Activated naive CD4-positive, alpha-beta T cell treated with anti-CD3 and anti-CD28 coated beads, Interleukin-2, amount 50 U/mL, for 16 hours (primary cell): ENCODE results near the gene TKTL1.
"Not testable (repeated sequence)": the region's sequence is repeated elsewhere in the genome, so short reads cannot be mapped to it uniquely, and the experiment has no call there.

Experiments
- DNase-seq: peaks from one replicate; pipeline ENCODE4 v3.0.0-alpha.2; 2020

Gene TKTL1

DNA sequence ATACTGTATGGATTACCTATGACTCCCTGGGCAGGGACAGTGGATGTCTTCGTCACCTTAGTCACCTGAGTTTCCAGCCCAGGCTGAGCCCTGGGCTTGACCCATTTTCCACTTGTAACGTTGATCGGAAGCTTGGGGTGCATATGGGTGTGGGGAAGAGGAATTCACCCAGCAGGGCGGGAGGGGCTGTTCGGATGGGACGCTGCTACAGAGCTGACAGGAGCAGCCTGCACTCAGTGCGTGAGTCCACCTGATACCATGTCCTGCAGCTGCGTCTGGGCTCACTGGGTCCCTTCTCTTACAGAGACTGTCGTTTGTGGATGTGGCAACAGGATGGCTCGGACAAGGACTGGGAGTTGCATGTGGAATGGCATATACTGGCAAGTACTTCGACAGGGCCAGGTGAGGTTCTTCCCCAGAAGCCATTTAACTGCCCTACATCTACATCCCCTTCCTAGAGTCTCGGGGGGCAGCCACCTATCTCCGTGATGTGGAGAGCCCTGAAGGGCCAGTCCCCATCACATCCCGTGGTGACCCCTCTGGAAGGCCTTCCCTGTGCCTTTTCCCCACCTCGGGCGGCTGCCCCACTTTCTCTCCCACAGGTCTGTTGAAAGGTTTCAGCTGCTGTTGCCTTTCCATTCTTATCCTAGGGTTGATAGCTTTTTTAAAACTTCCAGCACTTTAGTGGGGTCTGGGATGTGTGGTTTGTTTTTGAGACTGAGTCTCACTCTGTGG lies 13.6 kb downstream of the TKTL1 start:
- DNase-seq: no peak

DNA sequence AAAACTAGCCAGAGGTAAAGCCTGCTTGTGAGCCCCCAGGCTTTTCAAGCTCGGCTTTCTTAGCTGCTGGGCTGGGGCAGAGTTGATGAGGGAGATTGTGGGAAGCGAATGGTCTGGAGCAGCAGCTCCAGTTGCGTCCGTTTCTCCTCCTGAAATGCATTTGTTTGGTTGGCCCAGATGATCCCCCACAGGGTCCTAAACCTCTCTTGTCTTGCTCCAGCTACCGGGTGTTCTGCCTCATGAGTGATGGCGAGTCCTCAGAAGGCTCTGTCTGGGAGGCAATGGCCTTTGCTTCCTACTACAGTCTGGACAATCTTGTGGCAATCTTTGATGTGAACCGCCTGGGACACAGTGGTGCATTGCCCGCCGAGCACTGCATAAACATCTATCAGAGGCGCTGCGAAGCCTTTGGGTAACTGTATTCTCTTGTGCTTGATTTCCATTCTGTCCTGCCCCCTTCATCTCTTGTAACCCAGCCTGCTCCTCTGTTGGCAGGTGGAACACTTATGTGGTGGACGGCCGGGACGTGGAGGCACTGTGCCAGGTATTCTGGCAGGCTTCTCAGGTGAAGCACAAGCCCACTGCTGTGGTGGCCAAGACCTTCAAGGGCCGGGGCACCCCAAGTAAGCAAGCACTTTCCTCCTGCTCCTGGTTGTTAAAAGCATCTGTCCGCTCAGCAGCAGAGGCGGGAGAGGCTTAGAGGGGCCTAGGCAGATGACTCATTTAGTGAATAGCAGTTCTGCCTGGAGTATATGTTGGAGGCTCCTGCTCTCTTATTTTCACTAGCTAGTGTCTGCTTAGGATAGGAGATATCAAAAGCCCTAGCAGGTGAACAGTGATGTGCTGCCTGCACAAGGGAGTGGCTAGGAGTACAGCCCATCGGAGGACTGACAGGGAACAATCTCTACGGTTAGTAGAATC lies 15.3 kb downstream of the TKTL1 start:
- no peak for DNase-seq

DNA sequence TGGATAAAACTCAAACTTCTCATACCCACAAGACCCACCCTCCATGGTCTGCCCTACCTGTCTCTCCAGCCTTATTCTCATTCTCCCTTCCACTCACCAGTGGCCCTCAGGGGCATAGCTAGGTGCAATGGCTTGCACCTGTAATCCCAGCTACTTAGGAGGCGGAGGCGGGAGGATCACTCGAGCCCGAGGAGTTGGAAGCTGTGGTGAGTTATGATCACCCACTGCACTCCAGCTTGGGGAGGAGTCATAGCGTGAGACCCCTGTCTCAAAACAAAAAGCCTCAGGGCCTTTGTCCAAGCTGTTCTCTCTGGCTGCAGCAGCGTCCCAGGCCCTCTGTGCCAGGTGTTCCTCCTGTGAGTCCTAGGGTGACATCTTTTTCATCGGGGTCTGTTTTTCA lies 16.5 kb downstream of the TKTL1 start:
- DNase-seq: no peak

DNA sequence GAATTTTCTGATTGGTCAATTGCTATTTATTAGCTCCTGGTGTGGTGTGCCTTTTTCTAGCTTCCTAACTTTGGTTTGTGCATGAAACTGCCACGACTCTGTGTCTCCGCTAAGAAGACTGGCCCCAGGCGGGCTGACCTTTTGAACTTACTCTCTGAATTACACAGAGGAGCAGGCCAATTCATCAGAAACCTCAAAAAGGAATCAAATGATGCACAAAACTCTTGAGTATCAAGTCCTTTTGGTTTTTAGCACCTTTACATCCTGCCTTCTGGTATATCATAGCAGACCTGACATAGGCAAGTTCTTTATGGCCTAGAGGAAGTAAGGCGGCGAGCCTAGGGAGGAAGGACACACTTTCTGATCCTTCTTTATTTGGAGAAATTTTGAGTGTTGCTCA lies 17.6 kb downstream of the TKTL1 start:
- no peak for DNase-seq

DNA sequence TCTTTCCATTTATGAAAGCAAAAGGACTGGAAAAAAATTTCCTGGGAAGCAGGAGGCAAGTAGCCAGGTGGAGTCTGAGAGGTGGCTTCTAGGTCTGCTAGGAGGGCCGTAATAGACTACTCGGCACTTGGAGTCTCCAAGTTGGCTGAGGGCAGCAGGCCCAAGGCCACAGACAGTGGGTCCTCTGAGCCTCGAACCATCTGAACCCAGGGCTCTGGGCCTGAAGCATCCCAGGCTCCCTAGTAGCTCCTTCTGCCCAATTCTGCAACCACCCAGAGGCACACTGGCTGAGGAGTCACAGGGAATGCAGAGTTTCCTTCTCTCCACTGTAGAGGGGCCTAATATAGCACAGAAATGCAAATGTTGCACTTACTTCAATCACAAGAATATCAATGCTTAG lies 19.8 kb downstream of the TKTL1 start:
- no peak for DNase-seq

DNA sequence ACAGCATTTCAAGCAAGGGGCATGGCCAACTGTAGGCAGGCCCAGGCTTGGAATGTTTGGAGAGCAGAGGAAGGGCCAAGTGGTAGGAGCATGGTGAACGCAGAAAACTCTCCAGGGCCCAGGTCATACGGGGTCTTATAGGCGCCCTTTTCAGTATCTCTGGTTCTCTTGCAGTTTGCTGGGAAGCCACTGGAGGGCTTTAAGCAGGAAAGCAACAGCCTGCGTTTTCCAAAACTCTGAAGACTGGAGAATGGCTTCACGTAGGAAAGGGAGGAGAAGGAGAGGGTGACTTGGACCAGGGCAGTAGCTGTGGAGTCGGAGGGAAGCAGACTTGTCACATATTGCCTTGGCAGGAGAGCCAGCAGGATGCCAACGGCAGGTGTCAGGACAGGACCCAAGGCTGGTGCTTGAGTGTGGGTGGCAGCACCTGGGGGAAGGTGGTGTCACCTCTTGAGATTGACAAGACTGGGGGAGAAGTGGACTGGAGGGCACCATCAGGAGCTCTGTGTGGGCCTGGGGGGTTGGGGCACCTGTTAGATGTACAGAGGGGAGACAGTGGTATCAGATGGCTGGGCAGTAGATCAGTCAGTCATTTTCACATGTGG lies 21.9 kb downstream of the TKTL1 start:
- DNase-seq: no peak

DNA sequence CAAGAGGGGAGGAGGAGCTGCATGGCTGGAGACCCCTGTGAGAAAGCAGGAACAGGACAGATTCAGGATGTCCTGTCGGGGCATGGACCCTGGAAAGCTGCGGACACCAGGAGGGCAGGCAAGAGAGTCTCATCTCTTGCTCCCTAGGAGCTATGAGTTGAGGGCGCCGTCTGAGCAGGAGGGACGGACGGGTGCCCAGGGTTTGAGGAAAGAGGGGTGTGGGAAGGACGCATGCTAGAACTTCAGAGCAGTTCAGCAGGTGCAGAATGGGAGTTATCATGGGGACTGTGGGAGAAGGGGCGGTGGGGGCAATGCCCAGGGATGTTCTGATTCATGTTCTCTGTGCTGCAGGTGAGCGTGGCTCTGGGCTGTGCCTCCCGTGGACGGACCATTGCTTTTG lies 24.8 kb downstream of the TKTL1 start:
- DNase-seq: no peak

DNA sequence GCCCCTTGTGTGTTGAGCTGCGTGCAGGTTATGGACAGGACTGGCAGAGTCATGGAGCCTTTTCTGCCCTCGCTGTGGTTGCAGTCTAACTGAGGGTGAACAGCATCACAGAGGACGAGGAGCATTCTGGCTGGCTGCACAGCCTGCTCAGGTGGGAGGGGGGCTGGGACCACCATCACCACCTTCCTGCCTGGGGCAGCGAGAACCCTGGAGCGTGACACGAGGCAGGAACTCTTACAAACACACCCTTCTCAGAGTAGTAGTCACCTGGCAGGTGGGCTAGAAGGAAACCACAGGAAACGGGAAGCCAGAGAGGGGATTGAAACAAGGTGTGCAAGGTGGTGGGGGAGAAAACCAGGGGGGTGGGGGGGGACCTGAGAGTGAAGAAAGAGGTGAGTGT lies 25.6 kb downstream of the TKTL1 start:
- no peak for DNase-seq

DNA sequence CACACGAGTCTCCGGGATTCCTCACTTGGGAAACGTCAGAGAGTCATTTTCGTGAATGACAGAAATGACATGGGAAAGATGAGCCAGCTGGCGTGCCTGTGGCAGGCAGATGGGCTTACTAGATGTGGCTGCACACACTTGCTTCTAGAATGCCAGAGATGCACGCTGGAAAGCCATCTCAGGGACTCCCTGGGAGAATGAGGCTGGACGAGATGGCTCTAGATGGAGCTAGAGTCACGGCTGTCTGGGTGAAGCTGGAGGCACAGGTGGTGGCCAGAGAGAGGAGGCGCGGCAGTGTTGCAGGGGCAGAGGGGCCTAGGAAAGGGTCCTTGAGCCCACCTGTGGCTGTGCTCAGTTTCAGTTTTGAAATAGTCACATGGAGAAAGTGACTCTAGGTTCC lies 26.0 kb downstream of the TKTL1 start:
- DNase-seq: peak; percentile 14

DNA sequence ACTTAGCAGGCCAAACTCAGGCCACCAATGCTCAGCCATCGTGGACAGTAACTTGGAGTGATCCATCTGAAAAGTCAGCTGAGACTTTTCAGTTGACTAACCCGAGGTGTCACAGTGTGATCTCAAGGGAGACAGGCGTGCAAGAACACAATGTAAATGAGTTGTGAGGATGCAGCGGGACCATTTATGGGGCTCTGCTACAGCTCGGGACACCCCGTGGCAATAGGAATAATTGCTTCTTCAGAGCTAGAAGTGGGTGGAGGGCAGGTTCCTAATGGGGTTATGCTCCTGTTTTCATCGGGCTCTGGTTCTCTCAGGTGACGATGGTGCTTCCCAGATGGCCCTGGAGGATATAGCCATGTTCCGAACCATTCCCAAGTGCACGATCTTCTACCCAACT lies 27.3 kb downstream of the TKTL1 start:
- no peak for DNase-seq

DNA sequence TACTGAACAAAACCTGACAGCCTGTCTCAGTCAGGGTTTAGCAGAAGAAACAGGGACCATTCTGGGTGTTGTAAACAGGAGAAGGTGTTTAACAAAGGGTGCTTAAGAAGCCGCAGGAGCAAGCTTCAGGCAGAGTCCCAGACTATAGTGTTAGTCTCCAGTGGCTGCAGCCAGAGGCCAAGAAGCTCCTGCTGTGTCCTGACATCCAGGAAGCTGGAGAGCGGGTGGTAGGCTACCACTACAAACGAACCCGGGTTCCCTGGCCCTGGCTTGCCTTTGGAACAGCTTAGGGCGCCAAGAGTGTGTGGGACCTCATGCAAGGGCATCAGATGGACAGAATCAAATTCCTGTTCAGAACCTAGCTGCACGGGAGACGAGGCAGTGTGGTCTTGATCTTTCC lies 27.9 kb downstream of the TKTL1 start:
- DNase-seq: no peak

DNA sequence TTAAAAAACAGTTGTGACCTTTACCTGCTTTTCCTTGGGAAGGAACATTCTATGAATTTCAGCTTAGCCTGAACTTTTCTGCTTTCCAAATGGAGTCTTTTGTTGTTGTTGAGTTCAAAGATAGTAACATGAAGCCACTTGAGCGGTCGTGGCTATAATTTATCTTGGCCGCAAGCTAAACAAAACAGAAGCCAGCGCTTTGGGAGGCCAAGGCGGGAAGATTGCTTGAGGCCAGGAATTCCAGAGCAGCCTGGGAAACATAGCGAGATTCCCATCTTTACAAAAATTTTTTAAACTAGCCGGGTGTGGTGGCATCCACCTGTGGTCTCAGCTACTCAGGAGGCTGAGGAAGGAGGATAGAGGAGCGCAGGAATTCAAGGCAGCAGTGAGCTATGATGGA lies 29.9 kb downstream of the TKTL1 start:
- DNase-seq: no peak

DNA sequence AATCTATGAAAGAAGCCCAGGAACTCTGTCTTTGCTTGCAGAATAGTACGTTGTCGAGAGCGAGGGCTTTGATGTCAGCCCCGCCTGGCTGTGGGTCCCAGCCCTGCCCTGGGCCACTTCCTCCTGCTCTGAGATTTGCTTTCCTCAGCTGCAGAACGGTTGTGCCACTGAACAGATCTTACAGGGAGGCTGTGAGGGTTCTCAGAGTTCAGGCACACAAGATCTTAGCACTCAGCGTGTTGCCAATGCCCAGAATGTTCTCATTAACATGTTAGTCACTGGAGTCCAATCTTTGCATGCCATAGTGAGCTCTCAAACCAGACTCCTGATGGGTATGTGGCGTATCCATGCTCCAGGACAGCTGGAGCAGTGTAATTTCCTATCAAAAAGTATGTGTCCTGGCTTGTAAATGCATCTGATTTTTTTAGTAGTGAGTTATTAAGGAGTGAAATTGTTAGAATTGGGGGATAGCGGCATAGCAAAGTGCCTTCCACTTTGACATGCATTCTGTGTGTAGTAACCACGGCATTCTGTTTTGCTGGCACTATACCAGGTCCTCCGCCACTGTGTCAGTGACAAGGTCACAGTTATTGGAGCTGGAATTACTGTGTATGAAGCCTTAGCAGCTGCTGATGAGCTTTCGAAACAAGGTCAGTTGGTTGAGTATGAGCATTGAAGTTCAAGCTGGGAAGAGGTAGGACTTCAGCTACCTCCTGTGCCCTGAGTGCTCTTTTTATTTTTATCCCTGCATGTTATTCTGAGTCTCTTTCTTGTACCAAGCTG lies 31.6 kb downstream of the TKTL1 start:
- DNase-seq: no peak

DNA sequence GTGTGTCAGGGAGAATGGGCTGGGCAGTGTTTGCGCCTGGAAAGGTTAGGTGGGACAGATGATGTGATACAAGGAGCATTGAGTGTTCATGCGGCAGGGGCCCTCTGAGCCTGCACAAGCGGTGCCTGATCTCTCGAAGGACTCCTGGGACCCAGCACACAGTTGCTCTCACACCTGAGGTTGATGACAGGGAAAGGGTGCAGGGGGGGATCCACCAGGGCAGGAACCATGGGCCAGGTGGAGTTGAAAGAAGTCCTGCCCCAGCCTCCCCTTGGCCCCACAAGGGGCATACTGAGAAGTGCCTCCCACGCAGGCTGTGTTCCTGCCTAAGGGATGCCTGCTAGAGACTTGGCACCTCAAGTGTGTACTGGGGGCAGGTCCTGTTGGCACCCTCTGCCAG lies 33.1 kb downstream of the TKTL1 start:
- no peak for DNase-seq

DNA sequence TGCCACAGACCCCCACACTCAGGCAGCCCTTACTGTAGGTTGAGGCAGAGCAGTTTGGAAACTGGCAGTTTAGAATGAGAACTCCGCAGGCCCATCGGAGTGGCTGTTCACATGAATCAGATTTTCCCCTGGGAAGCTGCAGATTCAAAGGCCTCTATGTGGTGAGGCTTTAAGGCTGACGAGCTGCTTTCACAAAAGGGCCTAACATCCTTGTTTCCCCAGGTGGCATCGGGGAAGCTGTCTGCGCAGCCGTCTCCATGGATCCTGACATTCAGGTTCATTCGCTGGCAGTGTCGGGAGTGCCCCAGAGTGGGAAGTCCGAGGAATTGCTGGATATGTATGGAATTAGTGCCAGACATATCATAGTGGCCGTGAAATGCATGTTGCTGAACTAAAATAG lies 33.7 kb downstream of the TKTL1 start:
- DNase-seq: no peak

DNA sequence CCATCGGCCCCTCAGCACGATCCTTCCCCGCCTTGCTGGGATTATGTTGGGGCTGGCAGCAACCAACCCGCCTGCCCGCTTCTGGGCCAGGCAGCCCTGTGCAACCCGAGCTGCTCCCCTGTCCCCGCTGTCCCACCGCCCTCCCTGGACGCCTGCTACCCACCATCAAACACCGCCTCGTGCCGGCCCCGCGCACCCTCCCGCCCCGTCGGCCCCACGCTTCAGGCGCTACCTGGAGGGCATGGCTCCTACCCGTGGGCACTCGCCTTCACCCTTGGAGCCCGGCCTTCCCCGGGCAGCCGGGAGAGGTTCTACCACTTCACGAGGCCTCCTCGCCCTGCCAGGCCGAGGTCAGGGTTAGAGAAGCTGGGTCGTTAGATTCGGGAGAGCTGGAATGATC lies 37.0 kb downstream of the TKTL1 start:
- no peak for DNase-seq

DNA sequence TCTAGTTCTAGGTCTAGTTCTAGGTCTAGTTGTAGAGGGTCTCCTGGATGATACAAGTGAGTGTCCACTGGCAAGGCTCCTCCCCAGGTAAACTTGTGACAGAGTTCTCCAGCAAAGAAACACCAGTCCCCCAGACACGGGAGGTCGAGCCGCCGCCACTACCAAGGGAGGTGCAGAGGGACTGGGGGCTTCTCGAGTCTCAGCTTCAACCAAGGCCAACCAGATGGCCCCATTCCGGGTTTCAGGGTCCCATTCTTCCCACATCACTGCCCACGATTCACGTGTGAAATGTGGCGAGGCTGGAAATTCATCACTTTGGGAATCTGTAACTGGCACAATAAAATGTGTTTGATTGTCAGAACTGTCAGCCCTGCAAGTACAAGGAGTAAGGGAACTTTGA lies 37.5 kb downstream of the TKTL1 start:
- no peak for DNase-seq

DNA sequence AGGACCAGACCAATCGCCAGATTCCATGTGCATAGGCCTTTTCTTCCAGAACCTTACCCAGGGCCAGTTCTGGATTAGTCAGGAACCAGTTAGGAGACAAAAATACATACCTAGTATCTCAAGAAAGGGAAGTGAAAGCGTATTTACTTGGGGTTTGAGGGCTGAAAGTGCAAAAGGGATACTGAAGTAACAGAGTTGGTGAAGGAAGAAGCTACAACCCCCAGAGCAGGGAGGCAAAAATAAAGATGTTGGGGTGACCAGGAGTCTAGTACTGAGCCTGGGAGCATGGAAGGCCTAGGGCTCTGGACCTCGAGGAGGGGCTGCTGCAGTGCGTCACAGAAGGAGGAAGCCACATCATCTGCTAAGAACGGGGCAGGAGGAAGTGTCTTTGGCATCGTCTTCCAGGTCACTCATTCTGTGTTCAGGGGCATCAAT lies 38.3 kb downstream of the TKTL1 start:
- no peak for DNase-seq

DNA sequence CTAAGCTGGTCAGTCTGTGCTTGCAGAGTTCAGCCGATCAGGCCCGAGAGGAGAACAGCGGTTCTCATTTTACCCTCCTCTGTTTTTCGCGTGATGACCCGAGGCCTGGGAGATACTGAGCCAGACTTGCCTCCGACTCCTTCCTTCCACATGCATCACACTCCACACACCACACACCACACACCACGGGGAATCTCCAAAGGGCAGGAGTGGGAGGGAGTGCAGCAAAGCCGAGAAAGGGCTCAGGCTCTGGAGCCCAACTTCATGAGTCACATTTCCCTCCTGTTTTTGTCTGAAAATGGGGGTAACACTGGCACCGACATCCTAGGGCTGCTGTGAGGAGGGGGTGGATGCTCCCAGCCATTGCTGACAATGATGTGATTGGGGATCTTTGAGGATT lies 38.9 kb downstream of the TKTL1 start:
- no peak for DNase-seq

DNA sequence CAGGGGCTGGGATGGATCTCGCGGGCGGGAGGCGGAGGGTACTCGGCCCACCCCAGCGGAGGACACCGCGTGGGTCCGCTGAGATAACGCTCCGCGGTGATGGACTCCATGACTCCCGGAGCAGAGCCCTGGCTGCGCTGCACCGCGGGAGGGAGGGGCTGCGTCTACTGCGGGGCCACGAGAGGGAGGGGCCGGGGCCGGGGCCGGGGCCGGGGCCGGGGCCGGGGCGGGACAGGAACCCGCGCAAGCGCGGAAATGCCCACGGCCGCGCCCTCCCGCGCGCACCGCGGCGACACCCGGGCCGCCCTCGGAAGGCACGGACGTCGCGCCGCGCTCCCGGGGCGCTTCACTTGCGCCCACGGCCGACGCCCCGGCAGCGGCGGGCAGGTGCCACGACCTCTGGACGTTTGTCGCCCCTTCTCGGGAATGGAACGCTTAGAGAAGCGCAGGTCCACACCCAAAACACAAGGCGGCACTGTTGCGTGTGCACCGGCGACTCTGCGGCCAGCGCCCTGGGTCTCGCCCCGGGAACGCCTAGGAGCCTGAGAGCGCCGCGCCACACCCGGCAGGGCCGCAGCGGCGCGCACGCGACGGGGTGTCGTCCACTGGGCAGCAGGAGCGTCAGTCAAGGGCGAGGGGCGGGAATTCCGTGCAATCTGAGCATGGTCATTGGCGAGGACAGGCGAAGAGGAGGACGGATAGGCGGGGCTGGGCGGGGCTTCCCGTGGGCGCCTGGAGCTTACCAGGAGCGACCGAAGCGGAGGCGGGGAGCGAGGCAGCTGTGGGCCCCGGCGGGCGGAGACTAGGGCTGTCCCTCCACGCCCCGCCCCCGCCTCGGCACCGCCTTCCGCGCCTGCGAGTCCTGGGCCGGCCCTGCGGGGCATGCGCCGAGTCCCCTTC lies 46.1 kb downstream of the TKTL1 start:
- DNase-seq: not testable (repeated sequence)

DNA sequence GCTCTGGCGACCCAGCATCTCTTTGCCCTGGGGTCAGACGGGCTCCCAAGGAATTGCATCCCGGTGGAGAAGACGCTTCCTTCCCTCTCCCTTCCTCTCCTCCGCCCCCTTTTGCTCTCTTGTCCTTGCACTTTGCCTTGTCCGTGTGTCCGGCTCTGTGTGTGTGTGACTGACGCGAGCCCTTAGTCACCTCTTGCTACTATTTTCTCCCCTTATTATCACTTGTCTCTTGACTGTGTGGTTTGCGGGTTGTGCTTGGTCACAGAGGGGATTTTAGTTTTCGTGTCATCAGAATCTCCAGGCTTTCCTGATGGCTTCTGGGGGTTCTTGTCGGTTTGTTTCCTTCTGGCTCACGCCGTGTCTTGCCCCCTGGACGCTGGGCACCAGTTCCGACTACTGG lies 47.5 kb downstream of the TKTL1 start:
- not testable (repeated sequence) for DNase-seq

DNA sequence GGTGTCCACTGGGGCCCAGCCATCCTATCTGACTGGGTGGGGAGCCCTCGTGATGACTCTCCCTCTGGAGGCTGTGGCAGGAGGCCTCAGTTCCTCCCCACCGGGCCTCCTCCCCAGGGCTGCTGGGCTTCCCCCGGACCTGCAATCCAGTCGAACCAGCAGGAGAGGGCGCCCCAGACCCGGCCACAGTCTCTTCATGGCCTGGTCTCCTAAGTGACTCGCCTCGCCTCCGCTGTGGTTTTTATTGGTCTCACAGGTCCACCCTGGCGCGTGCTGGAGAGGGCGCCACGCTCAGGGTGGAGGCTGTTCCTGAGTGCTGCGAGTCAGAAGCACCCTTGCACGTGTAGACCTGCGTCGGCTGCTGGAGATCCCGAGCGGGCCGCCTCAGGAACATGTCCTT lies 48.0 kb downstream of the TKTL1 start:
- not testable (repeated sequence) for DNase-seq
